A549 (cell line): ENCODE measurements around the gene CUL2. TPM values are rescaled to one million over a fixed set of nuclear protein-coding genes. Genes with fewer than 3 reads are reported as not detected.

ENCODE experiments used
- ATAC-seq, 2 experiments: fragments of 200-7000 bp in 1 of 2; fragments of >200 bp in 1 of 2; cut with Nextera tagmentation in 1 of 2; cut with Tn5 transposase in 1 of 2; 3 replicates each; pipeline versions ENCODE4 v1.8.0 to v1.9.1; 2018 to 2020; ENCODE audit warnings: mild to moderate bottlenecking in 1 of 2, moderate library complexity in 1 of 2
- CTCF ChIA-PET: fragments of 300-600 bp; sonication (Branson Sonifier 250); formaldehyde crosslinking; extraction: SDS; loops from one replicate; lab custom pipeline; 2021; ENCODE audit warnings: antibody characterized with exemption, inconsistent platforms; lab: Yijun Ruan, JAX
- POLR2A ChIA-PET: fragments of 350-600 bp; formaldehyde crosslinking; extraction: SDS; loops from one replicate; lab custom pipeline; 2021; ENCODE audit warnings: antibody characterized with exemption, inconsistent platforms; lab: Yijun Ruan, JAX
- DNase-seq, 2 experiments: peaks; one replicate each; pipeline versions ENCODE4 v3.0.0 to v3.0.0-alpha.2; 2011 to 2016; ENCODE audit warnings: low read depth in 1 of 2, low spot score in 1 of 2
- FAIRE-seq: peaks from 2 replicates; lab custom pipeline; 2011; peaks lifted over from hg19 to GRCh38; lab: Jason Lieb, UNC
- H3K27ac ChIP-seq, 2 experiments: fragments of >200 bp; sonication (Bioruptor Twin); formaldehyde crosslinking; 3 replicates each; pipeline ENCODE4 v1.5.1; 2016 to 2017
- H3K4me1 ChIP-seq: fragments of >200 bp; sonication (Bioruptor Twin); formaldehyde crosslinking; 3 replicates; pipeline ENCODE4 v1.6.1; 2016
- H3K4me2 ChIP-seq: fragments of >200 bp; sonication (Bioruptor Twin); formaldehyde crosslinking; 3 replicates; pipeline ENCODE4 v1.6.1; 2016
- H3K4me3 ChIP-seq: fragments of >200 bp; sonication (Bioruptor Twin); formaldehyde crosslinking; 3 replicates; pipeline ENCODE4 v1.5.1; 2016
- H3K9me3 ChIP-seq: fragments of >200 bp; sonication (Bioruptor Twin); formaldehyde crosslinking; 3 replicates; pipeline ENCODE4 v1.6.1; 2016
- CBX8 ChIP-seq: fragments of 200-600 bp; sonication (generic); IDR thresholded peaks from 2 replicates; pipeline ENCODE4 v1.6.1; 2016
- CEBPB ChIP-seq, 2 experiments: fragments of >200 bp in 1 of 2; sonication (Bioruptor Twin) in 1 of 2; formaldehyde crosslinking in 1 of 2; IDR thresholded peaks; 2 replicates each; pipeline ENCODE4 v1.6.1; 2012 to 2016
- CHD2 ChIP-seq: fragments of 150-350 bp; IDR thresholded peaks from 2 replicates; pipeline ENCODE4 v1.6.1; 2014; ENCODE audit warnings: low read length; ENCODE audit not compliant: partially characterized antibody
- EHF ChIP-seq: fragments of 250-450 bp; sonication (Bioruptor Pico); IDR thresholded peaks from 2 replicates; pipeline ENCODE4 v1.5.0; 2020; ENCODE audit warnings: mild to moderate bottlenecking
- EHMT2 ChIP-seq: fragments of 200-600 bp; sonication (generic); IDR thresholded peaks from 2 replicates; pipeline ENCODE4 v1.6.1; 2016; ENCODE audit warnings: antibody characterized with exemption, low read depth, mild to moderate bottlenecking, moderate library complexity
- EP300 ChIP-seq, 2 experiments: fragments of >200 bp; sonication (Bioruptor Twin); formaldehyde crosslinking; IDR thresholded peaks; 2 replicates in 1 of 2; 3 replicates in 1 of 2; pipeline ENCODE4 v1.6.1; 2016 to 2017
- FOSB ChIP-seq: fragments of 250-450 bp; sonication (Bioruptor Pico); IDR thresholded peaks from 2 replicates; pipeline ENCODE4 v1.5.0; 2020; ENCODE audit warnings: mild to moderate bottlenecking, moderate library complexity
- HDAC2 ChIP-seq: fragments of 200-600 bp; sonication (generic); IDR thresholded peaks from 2 replicates; pipeline ENCODE4 v1.6.1; 2016
- HOXA7 ChIP-seq: fragments of 250-450 bp; sonication (Bioruptor Pico); IDR thresholded peaks from 2 replicates; pipeline ENCODE4 v1.5.0; 2020; ENCODE audit warnings: mild to moderate bottlenecking, moderate library complexity
- HOXB13 ChIP-seq: fragments of 250-450 bp; sonication (Bioruptor Pico); IDR thresholded peaks from 2 replicates; pipeline ENCODE4 v1.5.0; 2020; ENCODE audit warnings: low read depth, mild to moderate bottlenecking, moderate library complexity
- HOXB5 ChIP-seq: fragments of 250-450 bp; sonication (Bioruptor Pico); IDR thresholded peaks from 2 replicates; pipeline ENCODE4 v1.5.0; 2020; ENCODE audit warnings: mild to moderate bottlenecking, moderate library complexity
- JUNB ChIP-seq: fragments of >200 bp; sonication (Bioruptor Twin); formaldehyde crosslinking; IDR thresholded peaks from 2 replicates; pipeline ENCODE4 v1.6.1; 2016
- KDM5A ChIP-seq: fragments of 200-600 bp; sonication (generic); IDR thresholded peaks from 2 replicates; pipeline ENCODE4 v1.6.1; 2016; ENCODE audit warnings: antibody characterized with exemption, mild to moderate bottlenecking
- MYC ChIP-seq: IDR thresholded peaks from 2 replicates; pipeline ENCODE4 v1.6.1; 2012; ENCODE audit warnings: mild to moderate bottlenecking, inconsistent platforms, low read length, improper control_type of control experiment, borderline replicate concordance
- NPAS2 ChIP-seq: fragments of 250-450 bp; sonication (Bioruptor Pico); IDR thresholded peaks from 2 replicates; pipeline ENCODE4 v1.8.0; 2022; ENCODE audit warnings: mild to moderate bottlenecking, moderate library complexity, borderline replicate concordance
- NR3C1 ChIP-seq: fragments of >200 bp; sonication (Bioruptor Twin); formaldehyde crosslinking; IDR thresholded peaks from 3 replicates; pipeline ENCODE4 v1.6.1; 2017
- PHF8 ChIP-seq: fragments of 200-600 bp; sonication (generic); IDR thresholded peaks from 2 replicates; pipeline ENCODE4 v1.6.1; 2016; ENCODE audit warnings: low read depth, mild to moderate bottlenecking, antibody characterized with exemption, moderate library complexity, borderline replicate concordance
- RFX5 ChIP-seq: fragments of 450-650 bp; IDR thresholded peaks from 2 replicates; pipeline ENCODE4 v1.7.1; 2014; ENCODE audit warnings: antibody characterized with exemption, mild to moderate bottlenecking, moderate library complexity
- SMC3 ChIP-seq: fragments of >200 bp; sonication (Bioruptor Twin); formaldehyde crosslinking; IDR thresholded peaks from 3 replicates; pipeline ENCODE4 v1.6.1; 2018; ENCODE audit warnings: inconsistent platforms
- ZNF302 ChIP-seq: fragments of 250-450 bp; sonication (Bioruptor Pico); IDR thresholded peaks from 2 replicates; pipeline ENCODE4 v1.9.0; 2021; ENCODE audit warnings: inconsistent platforms, mild to moderate bottlenecking, moderate library complexity
- WGBS: methylation state at CpG from one replicate; pipeline ENCODE4 v1.1.6; 2017; ENCODE audit errors: missing lambda C conversion rate; 5-methylcytosine and 5-hydroxymethylcytosine counted together
- polyA plus RNA-seq, 4 experiments: library from polyadenylated mRNA; depleted of rRNA in 3 of 4; stranded (reverse); fragments of >200 nt; fragmentation: RNase III in 1 of 4; extraction: RNeasy Plus Mini Kit Qiagen cat#74134 plus additional on column Dnase treatment in 1 of 4; gene quantifications; 2 replicates in 3 of 4; 3 replicates in 1 of 4; pipeline ENCODE4 v1.2.3, GENCODE V29; 2011 to 2017
- TF ChIP-seq, protein P1 (sequence below): fragments of >200 bp; sonication (Bioruptor Twin); formaldehyde crosslinking; IDR thresholded peaks from 2 replicates; pipeline ENCODE4 v1.6.1; 2016
- TF ChIP-seq, protein P2 (sequence below): fragments of 250-450 bp; sonication (Bioruptor Pico); IDR thresholded peaks from 2 replicates; pipeline ENCODE4 v1.5.0; 2021; ENCODE audit warnings: mild to moderate bottlenecking, moderate library complexity, borderline replicate concordance
- TF ChIP-seq, protein P3 (sequence below): fragments of 250-450 bp; sonication (Bioruptor Pico); IDR thresholded peaks from 2 replicates; pipeline ENCODE4 v1.5.0; 2020; ENCODE audit warnings: low read depth, mild to moderate bottlenecking, moderate library complexity
- TF ChIP-seq, protein P4 (sequence below): fragments of 450-650 bp; IDR thresholded peaks from 2 replicates; pipeline ENCODE4 v1.6.1; 2014; ENCODE audit warnings: antibody characterized with exemption
- TF ChIP-seq, protein P5 (sequence below): IDR thresholded peaks from 2 replicates; pipeline ENCODE4 v1.6.1; 2012; ENCODE audit warnings: low read depth, borderline replicate concordance
- TF ChIP-seq, protein P6 (sequence below): fragments of >200 bp; sonication (Bioruptor Twin); formaldehyde crosslinking; IDR thresholded peaks from 3 replicates; pipeline ENCODE4 v1.6.1; 2016
- TF ChIP-seq, protein P7 (sequence below): fragments of >200 bp; sonication (Bioruptor Twin); formaldehyde crosslinking; IDR thresholded peaks from 3 replicates; pipeline ENCODE4 v1.5.1; 2016

CUL2 gene
- polyA plus RNA-seq, 2 of the 4 experiments (the other 2 are of a cell fraction), result 26.8 to 35.1 TPM

DNA sequence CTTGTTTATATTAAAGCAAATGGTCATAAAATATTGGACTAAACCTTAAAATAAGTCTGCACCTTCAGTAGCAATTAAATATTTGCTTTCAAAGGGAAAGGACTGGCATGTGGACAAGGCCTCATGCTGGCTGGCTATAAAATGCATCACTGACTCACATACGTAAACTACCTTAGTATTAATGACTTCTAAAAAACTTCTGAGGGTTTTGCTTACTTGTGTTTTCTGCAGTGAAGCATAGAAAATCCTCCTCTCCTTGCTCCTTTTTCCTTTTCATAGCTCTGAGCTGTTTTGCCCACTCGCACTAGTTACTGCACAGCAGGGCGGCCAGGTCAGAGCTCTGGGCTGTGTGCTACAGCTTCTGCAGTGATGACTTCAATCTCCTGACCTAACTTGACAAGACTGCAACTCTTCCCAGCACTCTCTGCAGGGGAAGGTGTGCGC, 82.3 kb downstream of the CUL2 start:
- Histone ChIP-seq H3K4me1 (peaks cover 24% of the 10 kb centered on the region; the same call in 2 of the 3 replicates), H3K4me3 (no peak overlapping the region), H3K27ac (peak overlapping the region in 1 of 2 experiments; percentile 29; a peak in 2 of 6 replicates)
- ATAC-seq (peak in 1 of 2 experiments; percentile 42; a peak in 3 of 6 replicates), DNase-seq (no peak)
- CTCF ChIA-PET, result interaction anchor here (0.7 to 6.0 kb wide), 4 partner anchors 9 to 90 kb away, joined by 3 to 29 read pairs (median 3); no protein-coding TSS in a partner anchor
- POLR2A ChIA-PET, result no interaction called here
- no peak for TF ChIP-seq EHF (CRISPR knock-in tag)
- TF ChIP-seq, protein P1, sequence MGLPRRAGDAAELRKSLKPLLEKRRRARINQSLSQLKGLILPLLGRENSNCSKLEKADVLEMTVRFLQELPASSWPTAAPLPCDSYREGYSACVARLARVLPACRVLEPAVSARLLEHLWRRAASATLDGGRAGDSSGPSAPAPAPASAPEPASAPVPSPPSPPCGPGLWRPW, result no peak
- TF ChIP-seq KDM5A, result no peak
- TF ChIP-seq ZNF302 (CRISPR knock-in tag), result no peak
- no peak for TF ChIP-seq CHD2
- TF ChIP-seq EHMT2, result no peak
- TF ChIP-seq MYC, result no peak
- no peak for TF ChIP-seq EP300 (IDR thresholded peaks at IDR 0.05)
- TF ChIP-seq, all 56 proteins: peak for 0
- H3K9me3 ChIP-seq, result no peaks in the 10 kb centered on the region
- FAIRE-seq, result no peak
- no peak overlapping the region for H3K4me2 ChIP-seq
- 86% methylated on average over 4 of the region's 4 CpGs for WGBS

DNA sequence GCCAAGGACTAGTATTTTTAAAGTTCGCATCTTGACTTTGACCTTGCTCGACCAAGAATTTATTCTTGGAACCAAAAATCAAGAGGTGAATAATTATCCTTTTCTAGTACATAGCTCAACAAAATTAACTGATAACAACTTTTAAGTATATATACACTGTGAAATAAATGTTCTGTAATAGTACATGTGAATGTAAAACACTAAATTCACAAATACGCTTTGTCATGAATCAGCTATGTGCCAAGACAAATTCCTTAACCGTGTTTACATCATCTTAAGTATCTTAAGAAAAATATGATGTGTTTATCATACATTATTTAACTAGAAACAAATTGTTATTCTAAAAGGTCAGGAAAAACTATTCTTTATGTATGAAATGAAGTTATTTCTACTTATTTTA, 83.3 kb downstream of the CUL2 start:
- no peak overlapping the region; the same call in 2 of the 3 replicates for H3K4me2 ChIP-seq
- POLR2A ChIA-PET, result no interaction called here
- WGBS, result 80% methylated on average over 4 of the region's 4 CpGs
- peaks cover 24% of the 10 kb centered on the region; the same call in 2 of the 3 replicates for H3K4me1 ChIP-seq
- H3K27ac ChIP-seq, result peak overlapping the region; percentile 46 to 78; a peak in 4 of 6 replicates
- no peak overlapping the region for H3K4me3 ChIP-seq
- DNase-seq, result no peak
- TF ChIP-seq JUNB (no peak), NR3C1 (no peak), CEBPB (IDR thresholded peaks at IDR 0.05) (no peak), HDAC2 (no peak), FOSB (CRISPR knock-in tag) (no peak), SMC3 (no peak), PHF8 (no peak), HOXB5 (CRISPR knock-in tag) (no peak), CBX8 (no peak), NPAS2 (CRISPR knock-in tag) (no peak), HOXB13 (CRISPR knock-in tag) (no peak), HOXA7 (CRISPR knock-in tag) (no peak), RFX5 (no peak)
- TF ChIP-seq, protein P2, sequence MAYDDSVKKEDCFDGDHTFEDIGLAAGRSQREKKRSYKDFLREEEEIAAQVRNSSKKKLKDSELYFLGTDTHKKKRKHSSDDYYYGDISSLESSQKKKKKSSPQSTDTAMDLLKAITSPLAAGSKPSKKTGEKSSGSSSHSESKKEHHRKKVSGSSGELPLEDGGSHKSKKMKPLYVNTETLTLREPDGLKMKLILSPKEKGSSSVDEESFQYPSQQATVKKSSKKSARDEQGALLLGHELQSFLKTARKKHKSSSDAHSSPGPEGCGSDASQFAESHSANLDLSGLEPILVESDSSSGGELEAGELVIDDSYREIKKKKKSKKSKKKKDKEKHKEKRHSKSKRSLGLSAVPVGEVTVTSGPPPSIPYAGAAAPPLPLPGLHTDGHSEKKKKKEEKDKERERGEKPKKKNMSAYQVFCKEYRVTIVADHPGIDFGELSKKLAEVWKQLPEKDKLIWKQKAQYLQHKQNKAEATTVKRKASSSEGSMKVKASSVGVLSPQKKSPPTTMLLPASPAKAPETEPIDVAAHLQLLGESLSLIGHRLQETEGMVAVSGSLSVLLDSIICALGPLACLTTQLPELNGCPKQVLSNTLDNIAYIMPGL (CRISPR knock-in tag), result no peak
- TF ChIP-seq, protein P3, sequence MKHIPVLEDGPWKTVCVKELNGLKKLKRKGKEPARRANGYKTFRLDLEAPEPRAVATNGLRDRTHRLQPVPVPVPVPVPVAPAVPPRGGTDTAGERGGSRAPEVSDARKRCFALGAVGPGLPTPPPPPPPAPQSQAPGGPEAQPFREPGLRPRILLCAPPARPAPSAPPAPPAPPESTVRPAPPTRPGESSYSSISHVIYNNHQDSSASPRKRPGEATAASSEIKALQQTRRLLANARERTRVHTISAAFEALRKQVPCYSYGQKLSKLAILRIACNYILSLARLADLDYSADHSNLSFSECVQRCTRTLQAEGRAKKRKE, result no peak
- TF ChIP-seq, protein P4, sequence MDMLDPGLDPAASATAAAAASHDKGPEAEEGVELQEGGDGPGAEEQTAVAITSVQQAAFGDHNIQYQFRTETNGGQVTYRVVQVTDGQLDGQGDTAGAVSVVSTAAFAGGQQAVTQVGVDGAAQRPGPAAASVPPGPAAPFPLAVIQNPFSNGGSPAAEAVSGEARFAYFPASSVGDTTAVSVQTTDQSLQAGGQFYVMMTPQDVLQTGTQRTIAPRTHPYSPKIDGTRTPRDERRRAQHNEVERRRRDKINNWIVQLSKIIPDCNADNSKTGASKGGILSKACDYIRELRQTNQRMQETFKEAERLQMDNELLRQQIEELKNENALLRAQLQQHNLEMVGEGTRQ, result no peak
- TF ChIP-seq, protein P5, sequence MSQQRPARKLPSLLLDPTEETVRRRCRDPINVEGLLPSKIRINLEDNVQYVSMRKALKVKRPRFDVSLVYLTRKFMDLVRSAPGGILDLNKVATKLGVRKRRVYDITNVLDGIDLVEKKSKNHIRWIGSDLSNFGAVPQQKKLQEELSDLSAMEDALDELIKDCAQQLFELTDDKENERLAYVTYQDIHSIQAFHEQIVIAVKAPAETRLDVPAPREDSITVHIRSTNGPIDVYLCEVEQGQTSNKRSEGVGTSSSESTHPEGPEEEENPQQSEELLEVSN, result no peak
- TF ChIP-seq, protein P6, sequence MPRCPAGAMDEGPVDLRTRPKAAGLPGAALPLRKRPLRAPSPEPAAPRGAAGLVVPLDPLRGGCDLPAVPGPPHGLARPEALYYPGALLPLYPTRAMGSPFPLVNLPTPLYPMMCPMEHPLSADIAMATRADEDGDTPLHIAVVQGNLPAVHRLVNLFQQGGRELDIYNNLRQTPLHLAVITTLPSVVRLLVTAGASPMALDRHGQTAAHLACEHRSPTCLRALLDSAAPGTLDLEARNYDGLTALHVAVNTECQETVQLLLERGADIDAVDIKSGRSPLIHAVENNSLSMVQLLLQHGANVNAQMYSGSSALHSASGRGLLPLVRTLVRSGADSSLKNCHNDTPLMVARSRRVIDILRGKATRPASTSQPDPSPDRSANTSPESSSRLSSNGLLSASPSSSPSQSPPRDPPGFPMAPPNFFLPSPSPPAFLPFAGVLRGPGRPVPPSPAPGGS, result no peak
- TF ChIP-seq, protein P1, result no peak
- TF ChIP-seq, protein P7, sequence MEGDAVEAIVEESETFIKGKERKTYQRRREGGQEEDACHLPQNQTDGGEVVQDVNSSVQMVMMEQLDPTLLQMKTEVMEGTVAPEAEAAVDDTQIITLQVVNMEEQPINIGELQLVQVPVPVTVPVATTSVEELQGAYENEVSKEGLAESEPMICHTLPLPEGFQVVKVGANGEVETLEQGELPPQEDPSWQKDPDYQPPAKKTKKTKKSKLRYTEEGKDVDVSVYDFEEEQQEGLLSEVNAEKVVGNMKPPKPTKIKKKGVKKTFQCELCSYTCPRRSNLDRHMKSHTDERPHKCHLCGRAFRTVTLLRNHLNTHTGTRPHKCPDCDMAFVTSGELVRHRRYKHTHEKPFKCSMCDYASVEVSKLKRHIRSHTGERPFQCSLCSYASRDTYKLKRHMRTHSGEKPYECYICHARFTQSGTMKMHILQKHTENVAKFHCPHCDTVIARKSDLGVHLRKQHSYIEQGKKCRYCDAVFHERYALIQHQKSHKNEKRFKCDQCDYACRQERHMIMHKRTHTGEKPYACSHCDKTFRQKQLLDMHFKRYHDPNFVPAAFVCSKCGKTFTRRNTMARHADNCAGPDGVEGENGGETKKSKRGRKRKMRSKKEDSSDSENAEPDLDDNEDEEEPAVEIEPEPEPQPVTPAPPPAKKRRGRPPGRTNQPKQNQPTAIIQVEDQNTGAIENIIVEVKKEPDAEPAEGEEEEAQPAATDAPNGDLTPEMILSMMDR, result no peak
- TF ChIP-seq, all 56 proteins: peak for 0
- no peaks in the 10 kb centered on the region for H3K9me3 ChIP-seq
- CTCF ChIA-PET, result interaction anchor here (0.9 to 6.0 kb wide), 5 partner anchors 7 to 33 kb away, joined by 3 to 29 read pairs (median 3); no protein-coding TSS in a partner anchor
- FAIRE-seq (no peak), ATAC-seq (no peak)
